ENCODE results near the gene ESPNL. TPM values are rescaled to one million over a fixed set of nuclear protein-coding genes. Genes with fewer than 3 reads are reported as not detected.

ESPNL gene
- total and polyA plus RNA-seq, 7 donors, result 0.04 to 0.32 (median 0.16) TPM; not detected in 1

- H3K27ac ChIP-seq, result no peak overlapping the region
- H3K4me1 ChIP-seq, result peaks cover 5% of the 10 kb centered on the region
- peaks cover 0 to 15% of the 10 kb centered on the region in 2 donors for H3K36me3 ChIP-seq (ENCODE audit: insufficient read depth in 1 of 2, low read depth in 1 of 2)
- peaks cover 0 to 21% (median 5%) of the 10 kb centered on the region in 3 donors for H3K27me3 ChIP-seq (ENCODE audit: insufficient read depth in 3 of 3, low read length in 2 of 3)
- no peaks in the 10 kb centered on the region for H3K9me3 ChIP-seq
- WGBS, 3 donors, result 21 to 40% (median 29%) methylated on average over 58 to 95 of the region's 95 CpGs
- peak in 1 of 2 donors; percentile 23 for DNase-seq
- intact Hi-C loops (cut with DNase I), result loop anchor here (5.0 kb wide), 1 partner anchor 99 kb away; no protein-coding TSS in a partner anchor
- ATAC-seq, result no peak
- no peak for TF ChIP-seq CTCF (IDR thresholded peaks at IDR 0.05)
- H3K4me3 ChIP-seq, result no peak overlapping the region
Observed at GRCh38 chr2:238163481-238164198, 63.5 kb downstream of the ESPNL start.

GRCh38 chr2:238164906-238165287 is 64.8 kb downstream of the ESPNL start:
- Histone ChIP-seq H3K4me3 (no peak overlapping the region), H3K27me3 (ENCODE audit: insufficient read depth in 3 of 3, low read length in 2 of 3) (peaks cover 0 to 14% (median 0%) of the 10 kb centered on the region in 3 donors)
- no peak for DNase-seq

GRCh38 chr2:238165288-238165921 is 65.3 kb downstream of the ESPNL start:
- Histone ChIP-seq H3K4me1 (peaks cover 9% of the 10 kb centered on the region), H3K27ac (no peak overlapping the region), H3K36me3 (ENCODE audit: insufficient read depth in 1 of 2, low read depth in 1 of 2) (peaks cover 3 to 31% of the 10 kb centered on the region in 2 donors), H3K9me3 (no peaks in the 10 kb centered on the region), H3K27me3 (ENCODE audit: insufficient read depth in 3 of 3, low read length in 2 of 3) (peaks cover 0 to 9% (median 0%) of the 10 kb centered on the region in 3 donors), H3K4me3 (no peak overlapping the region)
- no peak for ATAC-seq
- no peak for TF ChIP-seq CTCF (IDR thresholded peaks at IDR 0.05)
- intact Hi-C loops (cut with DNase I), result no loop called here
- 89 to 92% (median 92%) methylated on average over 12 of the region's 12 CpGs for WGBS, 3 donors
- no peak for DNase-seq

More at GRCh38 chr2:238164906-238165287, 64.8 kb downstream of the ESPNL start:
- no peak for TF ChIP-seq CTCF (IDR thresholded peaks at IDR 0.05)
- no peaks in the 10 kb centered on the region for H3K9me3 ChIP-seq
- H3K4me1 ChIP-seq, result peaks cover 9% of the 10 kb centered on the region
- 93 to 94% (median 94%) methylated on average over 8 of the region's 8 CpGs for WGBS, 3 donors
- H3K36me3 ChIP-seq (ENCODE audit: insufficient read depth in 1 of 2, low read depth in 1 of 2), result peaks cover 3 to 26% of the 10 kb centered on the region in 2 donors
- intact Hi-C loops (cut with DNase I), result loop anchor here (5.0 kb wide), 1 partner anchor 97 kb away; no protein-coding TSS in a partner anchor
- no peak for ATAC-seq
- H3K27ac ChIP-seq, result no peak overlapping the region

GRCh38 chr2:238166391-238167343 is 66.5 kb downstream of the ESPNL start:
- Histone ChIP-seq H3K36me3 (ENCODE audit: insufficient read depth in 1 of 2, low read depth in 1 of 2) (peaks cover 3 to 44% of the 10 kb centered on the region in 2 donors), H3K27me3 (ENCODE audit: insufficient read depth in 3 of 3, low read length in 2 of 3) (peaks cover 0 to 6% (median 0%) of the 10 kb centered on the region in 3 donors), H3K9me3 (no peaks in the 10 kb centered on the region), H3K4me1 (peaks cover 9% of the 10 kb centered on the region), H3K27ac (peak overlapping the region; percentile 9), H3K4me3 (no peak overlapping the region)
- WGBS, 3 donors, result 62 to 74% (median 64%) methylated on average over 24 of the region's 24 CpGs
- DNase-seq (peak; percentile 14 to 55), ATAC-seq (peak; percentile 16 to 57 (median 26))
- TF ChIP-seq CTCF (IDR thresholded peaks at IDR 0.05), result no peak
- intact Hi-C loops (cut with DNase I), result no loop called here

Measured in psoas muscle (tissue), 8 donors.